Measurements from ENCODE around the gene BEST3. TPM values are rescaled to one million over a fixed set of nuclear protein-coding genes. Genes with fewer than 3 reads are reported as not detected.

BEST3 gene
- total RNA-seq, 1 experiment from 2014 or later = 1.1 TPM

DNA sequence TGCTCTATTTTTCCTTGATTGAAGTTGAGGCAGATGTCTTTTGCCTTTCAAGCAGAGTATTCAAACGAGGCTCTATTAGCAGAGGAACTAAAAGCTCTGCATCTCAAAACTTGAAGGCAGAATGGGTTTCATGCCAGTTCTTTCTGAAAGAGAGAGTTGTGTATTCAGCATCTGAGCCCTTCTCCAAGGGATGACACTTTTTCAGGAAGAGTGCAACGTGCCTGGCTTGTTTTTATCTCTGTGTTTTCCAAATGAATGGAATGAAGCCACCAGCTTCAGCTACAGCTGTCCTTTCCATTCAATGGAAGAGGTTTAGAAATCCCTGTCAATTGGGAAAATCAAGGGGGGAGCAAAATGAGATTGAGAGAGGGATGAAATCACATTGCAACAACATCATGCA is 14.6 kb downstream of the BEST3 start:
- TF ChIP-seq, protein P1, sequence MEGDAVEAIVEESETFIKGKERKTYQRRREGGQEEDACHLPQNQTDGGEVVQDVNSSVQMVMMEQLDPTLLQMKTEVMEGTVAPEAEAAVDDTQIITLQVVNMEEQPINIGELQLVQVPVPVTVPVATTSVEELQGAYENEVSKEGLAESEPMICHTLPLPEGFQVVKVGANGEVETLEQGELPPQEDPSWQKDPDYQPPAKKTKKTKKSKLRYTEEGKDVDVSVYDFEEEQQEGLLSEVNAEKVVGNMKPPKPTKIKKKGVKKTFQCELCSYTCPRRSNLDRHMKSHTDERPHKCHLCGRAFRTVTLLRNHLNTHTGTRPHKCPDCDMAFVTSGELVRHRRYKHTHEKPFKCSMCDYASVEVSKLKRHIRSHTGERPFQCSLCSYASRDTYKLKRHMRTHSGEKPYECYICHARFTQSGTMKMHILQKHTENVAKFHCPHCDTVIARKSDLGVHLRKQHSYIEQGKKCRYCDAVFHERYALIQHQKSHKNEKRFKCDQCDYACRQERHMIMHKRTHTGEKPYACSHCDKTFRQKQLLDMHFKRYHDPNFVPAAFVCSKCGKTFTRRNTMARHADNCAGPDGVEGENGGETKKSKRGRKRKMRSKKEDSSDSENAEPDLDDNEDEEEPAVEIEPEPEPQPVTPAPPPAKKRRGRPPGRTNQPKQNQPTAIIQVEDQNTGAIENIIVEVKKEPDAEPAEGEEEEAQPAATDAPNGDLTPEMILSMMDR (IDR thresholded peaks at IDR 0.05; ENCODE audit: unreplicated experiment) = no peak
- H3K27ac Mint-ChIP-seq (ENCODE audit: unreplicated experiment) = no peak overlapping the region
- no peak for DNase-seq
- H3K4me1 Mint-ChIP-seq (ENCODE audit: low read depth, unreplicated experiment) = peaks cover 30% of the 10 kb centered on the region
- H3K36me3 Mint-ChIP-seq (ENCODE audit: insufficient read depth, unreplicated experiment) = peaks cover 6% of the 10 kb centered on the region
- H3K27me3 Mint-ChIP-seq (ENCODE audit: unreplicated experiment) = no peaks in the 10 kb centered on the region
- CTCF ChIA-PET = no interaction called here
- no peaks in the 10 kb centered on the region for H3K9me3 Mint-ChIP-seq (ENCODE audit: low read depth, unreplicated experiment)
- intact Hi-C loops (cut with micrococcal nuclease; ENCODE audit: unreplicated experiment) = no loop called here
- no TSS peak for BruUV-seq (replicated peaks)
- H3K4me3 Mint-ChIP-seq (ENCODE audit: low read depth, unreplicated experiment) = no peak overlapping the region

DNA sequence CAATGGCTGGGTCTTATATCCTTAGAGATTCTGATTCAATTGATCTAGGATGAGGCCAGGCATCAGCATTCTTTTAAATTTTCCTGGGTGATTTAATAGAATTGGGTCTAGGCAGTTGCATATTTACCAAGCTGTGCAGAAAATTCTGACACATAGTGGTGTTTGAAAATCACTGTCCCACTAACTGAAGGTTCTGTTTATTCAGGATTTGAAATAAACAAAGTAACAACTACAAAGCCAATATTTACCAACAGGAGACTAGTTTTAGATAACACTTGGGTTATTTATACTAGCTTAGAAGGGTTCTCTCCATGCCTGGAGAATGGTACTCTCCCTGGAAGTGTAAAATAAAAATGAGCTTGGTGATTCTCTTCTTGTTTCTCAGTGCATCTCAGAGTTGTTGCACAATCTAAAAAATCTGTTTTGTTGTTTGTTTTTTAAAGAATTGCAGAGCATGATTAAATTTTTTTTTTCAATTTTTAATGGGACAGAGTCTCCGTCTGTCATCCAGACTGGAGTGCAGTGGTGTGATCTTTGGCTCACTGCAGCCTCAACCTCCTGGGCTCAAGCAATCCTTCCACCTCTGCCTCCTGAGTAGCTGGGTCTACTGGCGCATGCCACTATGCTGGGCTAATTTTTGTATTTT is 16.9 kb downstream of the BEST3 start:
- Mint-ChIP-seq H3K4me1 (ENCODE audit: low read depth, unreplicated experiment) (peaks cover 8% of the 10 kb centered on the region), H3K27ac (ENCODE audit: unreplicated experiment) (no peak overlapping the region), H3K27me3 (ENCODE audit: unreplicated experiment) (no peaks in the 10 kb centered on the region), H3K9me3 (ENCODE audit: low read depth, unreplicated experiment) (no peaks in the 10 kb centered on the region), H3K36me3 (ENCODE audit: insufficient read depth, unreplicated experiment) (no peaks in the 10 kb centered on the region), H3K4me3 (ENCODE audit: low read depth, unreplicated experiment) (no peak overlapping the region)
- no TSS peak for BruUV-seq (replicated peaks)
- TF ChIP-seq, protein P1 (IDR thresholded peaks at IDR 0.05; ENCODE audit: unreplicated experiment) = no peak
- intact Hi-C loops (cut with micrococcal nuclease; ENCODE audit: unreplicated experiment) = no loop called here
- DNase-seq = no peak
- CTCF ChIA-PET = no interaction called here

DNA sequence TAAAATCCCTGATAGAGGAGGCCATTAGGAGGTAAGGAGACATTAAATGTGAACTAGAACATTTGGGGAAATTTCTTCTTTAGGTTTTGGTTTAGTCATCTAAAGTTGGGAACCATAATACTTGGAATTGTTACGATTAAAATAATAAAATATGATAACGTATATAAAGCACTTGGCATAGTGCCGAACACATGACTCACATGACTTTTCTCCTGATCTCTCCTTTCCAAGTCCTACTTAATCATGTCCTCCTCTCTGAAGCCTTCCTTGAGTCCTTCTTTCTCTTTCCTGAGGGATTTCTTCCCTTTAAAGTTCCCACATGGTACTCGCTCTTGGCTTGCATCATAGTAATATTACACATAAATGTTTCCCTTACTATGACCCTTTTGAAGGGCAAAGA is 20.0 kb downstream of the BEST3 start:
- intact Hi-C loops (cut with micrococcal nuclease; ENCODE audit: unreplicated experiment) = no loop called here
- H3K36me3 Mint-ChIP-seq (ENCODE audit: insufficient read depth, unreplicated experiment) = no peaks in the 10 kb centered on the region
- no TSS peak for BruUV-seq (replicated peaks)
- H3K27ac Mint-ChIP-seq (ENCODE audit: unreplicated experiment) = no peak overlapping the region
- H3K9me3 Mint-ChIP-seq (ENCODE audit: low read depth, unreplicated experiment) = no peaks in the 10 kb centered on the region
- no peaks in the 10 kb centered on the region for H3K27me3 Mint-ChIP-seq (ENCODE audit: unreplicated experiment)
- no peak for DNase-seq
- CTCF ChIA-PET = interaction anchor here (0.7 kb wide), 1 partner anchor 449 kb away, joined by 11 read pairs; no protein-coding TSS in a partner anchor
- no peaks in the 10 kb centered on the region for H3K4me1 Mint-ChIP-seq (ENCODE audit: low read depth, unreplicated experiment)
- H3K4me3 Mint-ChIP-seq (ENCODE audit: low read depth, unreplicated experiment) = no peak overlapping the region
- TF ChIP-seq, protein P1 (IDR thresholded peaks at IDR 0.05; ENCODE audit: unreplicated experiment) = no peak

DNA sequence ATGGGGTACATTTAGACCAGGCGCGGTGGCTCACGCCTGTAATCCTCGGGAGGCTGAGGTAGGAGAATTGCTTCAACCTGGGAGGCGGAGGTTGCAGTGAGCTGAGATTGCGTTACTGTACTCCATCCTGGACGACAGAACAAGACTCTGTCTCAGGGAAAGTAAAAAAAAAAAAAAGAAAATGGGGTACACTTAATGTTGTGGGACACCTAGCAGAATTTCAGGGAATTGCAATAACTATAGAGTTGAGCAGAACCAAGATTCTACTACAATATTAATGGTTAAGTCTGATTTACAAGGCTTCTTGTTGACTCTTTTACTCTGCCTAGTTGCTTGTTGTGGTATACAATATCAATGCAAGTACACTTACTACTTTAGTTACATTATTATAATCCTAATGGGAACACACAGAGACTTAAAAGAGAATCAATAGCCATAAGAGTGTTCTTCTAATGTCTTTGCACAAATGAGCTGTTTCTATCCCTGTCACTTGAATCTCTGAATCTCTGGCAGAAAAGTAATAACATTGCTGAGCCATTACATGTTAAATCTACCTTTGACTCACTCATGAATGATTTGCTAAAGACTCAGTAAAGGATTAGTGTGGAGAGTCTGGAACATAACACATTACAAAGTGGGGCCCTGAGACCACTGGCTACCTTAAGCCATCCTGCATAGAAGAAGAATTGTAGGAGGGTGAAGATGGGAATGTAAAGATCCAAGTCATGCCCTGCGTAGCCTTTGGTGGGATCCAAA is 22.7 kb downstream of the BEST3 start:
- no peaks in the 10 kb centered on the region for H3K27me3 Mint-ChIP-seq (ENCODE audit: unreplicated experiment)
- no peaks in the 10 kb centered on the region for H3K36me3 Mint-ChIP-seq (ENCODE audit: insufficient read depth, unreplicated experiment)
- DNase-seq = no peak
- BruUV-seq (replicated peaks) = no TSS peak
- no peak overlapping the region for H3K4me3 Mint-ChIP-seq (ENCODE audit: low read depth, unreplicated experiment)
- intact Hi-C loops (cut with micrococcal nuclease; ENCODE audit: unreplicated experiment) = no loop called here
- CTCF ChIA-PET = no interaction called here
- no peaks in the 10 kb centered on the region for H3K9me3 Mint-ChIP-seq (ENCODE audit: low read depth, unreplicated experiment)
- H3K27ac Mint-ChIP-seq (ENCODE audit: unreplicated experiment) = no peak overlapping the region
- H3K4me1 Mint-ChIP-seq (ENCODE audit: low read depth, unreplicated experiment) = no peaks in the 10 kb centered on the region
- TF ChIP-seq, protein P1 (IDR thresholded peaks at IDR 0.05; ENCODE audit: unreplicated experiment) = no peak

All from Calu3 (cell line).